AG04449 (cell line): ENCODE measurements around the gene CDHR4.

Experiments
- CTCF ChIA-PET: fragments of 350-600 bp; formaldehyde crosslinking; extraction: SDS; loops from one replicate; lab custom pipeline; 2021; ENCODE audit warnings: antibody characterized with exemption; lab: Yijun Ruan, JAX
- POLR2A ChIA-PET: fragments of 400-600, 350-600 bp; formaldehyde crosslinking; extraction: SDS; loops from one replicate; lab custom pipeline; 2020; ENCODE audit warnings: antibody characterized with exemption, inconsistent platforms; lab: Yijun Ruan, JAX
- DNase-seq: peaks from one replicate; pipeline ENCODE4 v3.0.0-alpha.2; 2010; ENCODE audit warnings: low read depth, low spot score
- H3K4me3 ChIP-seq: 2 replicates; pipeline ENCODE4 v1.5.1; 2011; ENCODE audit warnings: low read depth, mild to moderate bottlenecking, control low read depth, low read length
- CTCF ChIP-seq: IDR thresholded peaks from one replicate; pipeline ENCODE4 v1.5.1; 2011; ENCODE audit warnings: mild to moderate bottlenecking, moderate library complexity, low read length, control low read depth, inconsistent platforms; ENCODE audit not compliant: insufficient read depth; ENCODE audit errors: missing control alignments

CDHR4 gene

GRCh38 chr3:49813497-49814174, 14.0 kb upstream of the CDHR4 start, which contains the start of gene UBA7:
Gene UBA7, minus strand, starts transcription at chr3:49813953. Its CDS starts 166 bp downstream, at chr3:49813787.
- POLR2A ChIA-PET: interaction anchor here (1.2 kb wide), 1 partner anchor 10 kb away, joined by 3 read pairs; no protein-coding TSS in a partner anchor
- no peak for DNase-seq
- peak within 1 kb of the TSS; percentile 58 for H3K4me3 ChIP-seq
- CTCF ChIA-PET: interaction anchor here (1.1 to 4.0 kb wide), 3 partner anchors 10 to 93 kb away, joined by 3 to 47 read pairs (median 25); partner anchors contain the start of gene INKA1
- TF ChIP-seq CTCF: no peak

DNA sequence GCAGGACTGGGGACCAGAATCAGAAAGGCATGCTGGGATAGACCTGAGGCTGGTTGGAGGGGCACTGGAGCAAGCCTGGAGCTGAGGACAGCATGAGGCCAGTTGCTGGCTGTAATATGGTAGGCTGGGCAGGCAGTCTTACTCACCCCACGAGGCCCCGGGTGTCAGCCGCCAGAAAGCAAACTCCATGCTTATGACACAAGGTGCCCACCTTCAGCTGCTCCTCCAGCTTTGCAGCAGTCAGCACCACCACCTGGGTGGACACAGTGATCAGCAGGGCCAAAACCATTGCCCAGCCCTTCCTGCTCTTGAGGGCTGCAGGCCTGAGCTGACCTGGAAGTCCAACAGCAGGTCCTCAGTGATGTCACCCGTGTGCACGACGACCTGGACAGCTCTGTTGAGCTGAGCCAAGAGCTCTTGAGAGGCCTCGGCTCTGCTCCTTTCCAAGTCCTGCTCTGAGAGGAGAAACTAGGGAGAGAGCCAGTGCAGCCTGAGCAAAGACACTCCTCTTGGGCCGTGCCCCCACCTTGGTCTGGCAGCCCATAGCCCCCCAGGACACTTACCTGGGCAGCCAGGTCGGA, 13.3 kb upstream of the CDHR4 start:
- TF ChIP-seq CTCF: no peak
- peak overlapping the region; percentile 58 for H3K4me3 ChIP-seq
- ChIA-PET POLR2A (interaction anchor here (1.2 kb wide), 1 partner anchor 9 kb away, joined by 3 read pairs; no protein-coding TSS in a partner anchor), CTCF (interaction anchor here (1.1 to 4.0 kb wide), 3 partner anchors 10 to 92 kb away, joined by 3 to 47 read pairs (median 25); partner anchors contain the start of gene INKA1)
- DNase-seq: no peak

DNA sequence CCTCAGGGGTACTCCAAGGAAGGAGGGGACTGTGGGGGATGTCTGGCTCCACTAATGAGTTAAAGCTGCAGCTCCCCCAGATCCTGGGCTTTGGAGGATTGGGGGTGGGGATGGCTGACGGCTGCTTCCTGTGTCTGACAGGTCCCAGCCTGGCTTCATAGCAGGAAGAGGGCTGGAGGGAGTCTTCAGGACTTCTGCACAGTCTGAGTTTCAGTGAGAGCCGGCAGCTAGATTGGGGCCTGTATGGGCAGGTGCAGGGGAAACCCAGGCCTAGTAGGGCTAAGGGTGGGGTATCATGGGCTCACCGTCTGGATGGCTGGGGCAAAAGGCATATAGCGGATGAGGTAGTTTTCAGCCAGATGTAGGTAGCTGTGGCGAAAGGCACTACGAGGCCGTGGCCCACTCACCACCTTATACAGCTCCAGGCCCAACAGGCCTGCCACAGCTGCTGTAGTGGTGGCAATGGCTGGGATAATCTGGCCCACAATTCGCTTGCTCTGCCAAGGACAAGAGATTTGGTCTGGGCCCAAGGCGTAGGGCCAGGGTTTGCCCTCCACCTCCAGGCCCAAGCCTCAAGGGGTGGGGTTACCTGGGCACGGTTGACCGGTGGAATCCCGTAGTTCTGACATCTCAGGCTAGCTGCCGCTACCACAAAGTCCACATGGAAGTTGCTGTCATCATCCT, 7.9 kb upstream of the CDHR4 start:
- no peak for DNase-seq
- no peak overlapping the region for H3K4me3 ChIP-seq
- ChIA-PET CTCF (interaction anchor here (0.7 to 12.8 kb wide), 3 partner anchors 26 to 101 kb away, joined by 3 to 507 read pairs (median 3); no protein-coding TSS in a partner anchor), POLR2A (interaction anchor here (0.6 kb wide), 1 partner anchor 124 kb away, joined by 3 read pairs; no protein-coding TSS in a partner anchor)
- no peak for TF ChIP-seq CTCF

GRCh38 chr3:49806850-49807249, 7.2 kb upstream of the CDHR4 start:
- CTCF ChIA-PET: interaction anchor here (1.4 to 12.8 kb wide), 3 partner anchors 9 to 101 kb away, joined by 3 to 507 read pairs (median 8); no protein-coding TSS in a partner anchor
- no peak overlapping the region for H3K4me3 ChIP-seq
- no peak for TF ChIP-seq CTCF
- DNase-seq: no peak
- POLR2A ChIA-PET: no interaction called here

- CTCF ChIA-PET: interaction anchor here (0.9 to 12.8 kb wide), 8 partner anchors 6 to 103 kb away, joined by 3 to 507 read pairs (median 6); partner anchors contain the start of genes IP6K1 and UBA7
- POLR2A ChIA-PET: interaction anchor here (1.1 to 1.2 kb wide), 3 partner anchors 13 to 33 kb away, joined by 3 to 4 read pairs (median 3); partner anchors contain the start of gene IP6K1
- H3K4me3 ChIP-seq: peak overlapping the region; percentile 29
- TF ChIP-seq CTCF: no peak
- no peak for DNase-seq
These were observed 6.4 kb upstream of the CDHR4 start for GRCh38 chr3:49805897-49806701.
